Endothelial cell of umbilical vein (primary cell): ENCODE data around the gene FGFBP2. TPM values are rescaled to one million over a fixed set of nuclear protein-coding genes. Genes with fewer than 3 reads are reported as not detected.

ENCODE experiments used
- BruUV-seq: library from RNA; stranded (reverse); fragments of 400-500 nt; replicated peaks from 2 replicates; lab custom pipeline; 2021; lab: Mats Ljungman, UMichigan
- CTCF ChIA-PET: fragments of 300-600, 350-600 bp; sonication (Branson Sonifier 250); formaldehyde crosslinking; loops from one replicate; lab custom pipeline; 2021; ENCODE audit warnings: antibody characterized with exemption, inconsistent platforms; lab: Charles Lee
- POLR2A ChIA-PET: fragments of 300-600, 350-600 bp; sonication (Branson Sonifier 250); formaldehyde crosslinking; loops from one replicate; lab custom pipeline; 2021; ENCODE audit warnings: antibody characterized with exemption, inconsistent platforms; lab: Charles Lee
- DNase-seq: peaks from one replicate; pipeline ENCODE4 v3.0.0-alpha.2; 2011; ENCODE audit warnings: low read depth, low spot score
- FAIRE-seq: peaks from 2 replicates; lab custom pipeline; 2011; peaks lifted over from hg19 to GRCh38; lab: Jason Lieb, UNC
- H2AFZ ChIP-seq: 2 replicates; pipeline ENCODE4 v1.6.0; 2012; ENCODE audit warnings: low read depth, low read length, control low read depth, inconsistent platforms
- H3K27ac ChIP-seq: 2 replicates; pipeline ENCODE4 v1.5.1; 2011; ENCODE audit warnings: low read depth, mild to moderate bottlenecking, control low read depth, low read length, moderate library complexity; ENCODE audit not compliant: insufficient read depth
- H3K27me3 ChIP-seq, 2 experiments: 2 replicates each; pipeline versions ENCODE4 v1.6.0 to v1.6.1; 2011; ENCODE audit warnings: low read length in 2 of 2, mixed read lengths in 1 of 2; ENCODE audit not compliant: control insufficient read depth in 2 of 2, insufficient read depth in 2 of 2
- H3K36me3 ChIP-seq, 2 experiments: 2 replicates in 1 of 2; 3 replicates in 1 of 2; pipeline ENCODE4 v1.5.1; 2011; ENCODE audit warnings: low read length in 2 of 2, mild to moderate bottlenecking in 1 of 2, moderate library complexity in 1 of 2; ENCODE audit not compliant: control insufficient read depth in 2 of 2, insufficient read depth in 2 of 2; ENCODE audit errors: extremely low read depth in 1 of 2
- H3K4me1 ChIP-seq: 3 replicates; pipeline ENCODE4 v1.5.1; 2011; ENCODE audit warnings: mild to moderate bottlenecking, low read length; ENCODE audit not compliant: control insufficient read depth, insufficient read depth; ENCODE audit errors: extremely low read depth
- H3K4me2 ChIP-seq: 2 replicates; pipeline ENCODE4 v1.6.1; 2011; ENCODE audit warnings: low read length, control low read depth, mixed read lengths; ENCODE audit not compliant: insufficient read depth
- H3K4me3 ChIP-seq, 3 experiments: fragments of 200-600 bp in 1 of 3; sonication (generic), shearing (Covaris generic) in 1 of 3; replicated peaks in 1 of 3; 2 replicates each; pipeline ENCODE4 v1.5.1; 2011 to 2016; ENCODE audit warnings: control low read depth in 3 of 3, low read length in 3 of 3, mild to moderate bottlenecking in 2 of 3, inconsistent platforms in 1 of 3, low read depth in 1 of 3, moderate library complexity in 1 of 3; ENCODE audit not compliant: insufficient read depth in 1 of 3
- H3K79me2 ChIP-seq: 2 replicates; pipeline ENCODE4 v1.6.0; 2012; ENCODE audit warnings: low read length, inconsistent platforms; ENCODE audit not compliant: control insufficient read depth, insufficient read depth
- H3K9ac ChIP-seq: replicated peaks from 2 replicates; pipeline ENCODE3; 2011; ENCODE audit warnings: low read length, control low read depth; ENCODE audit not compliant: insufficient read depth; ENCODE audit errors: extremely low read depth
- H3K9me1 ChIP-seq: replicated peaks from 3 replicates; pipeline ENCODE4 v1.6.0; 2011; ENCODE audit warnings: mild to moderate bottlenecking, low read length; ENCODE audit not compliant: control insufficient read depth, insufficient read depth; ENCODE audit errors: extremely low read depth
- H3K9me3 ChIP-seq: replicated peaks from 2 replicates; pipeline ENCODE4 v1.5.1; 2012; ENCODE audit warnings: low read length, inconsistent platforms; ENCODE audit not compliant: control insufficient read depth, insufficient read depth
- H4K20me1 ChIP-seq: replicated peaks from 2 replicates; pipeline ENCODE3; 2011; ENCODE audit warnings: mild to moderate bottlenecking, low read length; ENCODE audit not compliant: control insufficient read depth, insufficient read depth; ENCODE audit errors: extremely low read depth
- CTCF ChIP-seq, 2 donors: IDR thresholded peaks; 1 replicate in 1 of 2; 2 replicates in 1 of 2; pipeline ENCODE4 v1.5.1; 2011; ENCODE audit warnings: low read length in 2 of 2, mild to moderate bottlenecking in 2 of 2, moderate library complexity in 2 of 2, control low read depth in 1 of 2, inconsistent platforms in 1 of 2, low read depth in 1 of 2; ENCODE audit not compliant: insufficient read depth in 1 of 2; ENCODE audit errors: extremely low read depth in 1 of 2
- EZH2 ChIP-seq: IDR thresholded peaks from 2 replicates; pipeline ENCODE4 v1.6.1; 2012; ENCODE audit warnings: borderline replicate concordance, low read depth, mild to moderate bottlenecking, moderate library complexity, low read length, inconsistent platforms; ENCODE audit not compliant: severe bottlenecking
- FOS ChIP-seq: IDR thresholded peaks from 2 replicates; pipeline ENCODE4 v1.6.1; 2011; ENCODE audit warnings: mild to moderate bottlenecking, low read length, moderate library complexity, borderline replicate concordance; ENCODE audit not compliant: insufficient read depth
- GATA2 ChIP-seq: IDR thresholded peaks from 2 replicates; pipeline ENCODE4 v1.7.0; 2011; ENCODE audit warnings: low read depth, mild to moderate bottlenecking, moderate library complexity, mixed read lengths, low read length; ENCODE audit not compliant: insufficient read length, insufficient read depth
- JUN ChIP-seq: IDR thresholded peaks from 2 replicates; pipeline ENCODE4 v1.6.1; 2011; ENCODE audit warnings: borderline replicate concordance, low read depth; ENCODE audit not compliant: insufficient read length, insufficient read depth
- MYC ChIP-seq: IDR thresholded peaks from one replicate; pipeline ENCODE4 v1.6.1; 2011; ENCODE audit warnings: mild to moderate bottlenecking, low read depth, low read length
- POLR2A ChIP-seq: IDR thresholded peaks from 2 replicates; pipeline ENCODE4 v1.6.1; 2012; ENCODE audit warnings: low read depth, mild to moderate bottlenecking, control low read depth, low read length
- POLR2AphosphoS5 ChIP-seq: IDR thresholded peaks from 2 replicates; pipeline ENCODE4 v1.6.1; 2012; ENCODE audit warnings: low read depth, mild to moderate bottlenecking, control low read depth, low read length, moderate library complexity; ENCODE audit not compliant: insufficient read depth
- dilution Hi-C: fragments of 300-500 bp; cut with MboI; formaldehyde crosslinking; loops from one replicate; pipeline ENCODE4 v1.15.0; 2019; ENCODE audit warnings: low sequenced_read_pairs; ENCODE audit not compliant: extremely low pct_ligation_motif_present
- intact Hi-C: fragments of 100-400 bp; cut with micrococcal nuclease; formaldehyde crosslinking; loops from one replicate; pipeline ENCODE4 v1.10.0; 2022
- polyA plus RNA-seq, 4 experiments: library from polyadenylated mRNA; depleted of rRNA in 3 of 4; stranded (reverse) in 3 of 4; unstranded in 1 of 4; fragments of >200 nt; gene quantifications; 2 replicates each; pipeline versions ENCODE4 v1.2.1 to v1.2.3, GENCODE V29; 2011 to 2012; ENCODE audit warnings: missing spikeins in 1 of 4
- total RNA-seq: library from RNA; stranded (reverse); gene quantifications from 2 replicates; pipeline ENCODE4 v1.2.3, GENCODE V29; 2021
- TF ChIP-seq, protein P1 (sequence below): IDR thresholded peaks from 2 replicates; pipeline ENCODE4 v1.6.1; 2011; ENCODE audit not compliant: insufficient read depth, insufficient read length

Gene FGFBP2
- total and polyA plus RNA-seq, 2 donors (not counting 3 experiments of a cell fraction or from before 2014, with no cell fraction given), result not detected

DNA sequence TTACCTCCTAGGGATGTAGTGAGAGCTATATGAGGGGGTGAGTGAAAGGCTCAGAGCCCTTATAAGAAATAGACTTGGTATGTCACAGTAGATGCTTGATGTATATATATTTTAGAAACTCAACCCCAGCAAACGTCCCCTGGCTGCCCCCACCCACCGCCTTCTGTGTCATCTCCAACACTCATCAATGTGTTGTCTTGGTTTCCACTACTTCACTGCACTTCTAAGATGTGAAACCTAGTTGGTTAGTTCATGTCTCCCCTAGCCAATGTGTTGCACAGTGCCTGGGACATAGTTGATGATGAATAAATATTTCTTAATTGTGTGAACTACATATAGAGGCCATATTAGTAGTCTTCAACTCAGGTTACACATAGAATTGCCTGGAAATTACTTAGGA is 4.4 kb downstream of the FGFBP2 start:
- BruUV-seq, result no TSS peak
- Histone ChIP-seq H2AFZ (no peak overlapping the region), H3K4me2 (no peak overlapping the region), H3K4me1 (no peaks in the 10 kb centered on the region), H3K27ac (no peak overlapping the region), H3K27me3 (no peaks in the 10 kb centered on the region), H3K9me3 (no peaks in the 10 kb centered on the region), H3K79me2 (no peaks in the 10 kb centered on the region), H3K4me3 (no peak overlapping the region), H3K36me3 (no peaks in the 10 kb centered on the region), H4K20me1 (no peaks in the 10 kb centered on the region), H3K9me1 (no peaks in the 10 kb centered on the region), H3K9ac (no peak overlapping the region)
- DNase-seq (no peak), FAIRE-seq (no peak)
- TF ChIP-seq POLR2AphosphoS5 (no peak), GATA2 (no peak), JUN (no peak), POLR2A (no peak), EZH2 (no peak), MYC (no peak), FOS (no peak), CTCF (IDR thresholded peaks at IDR 0.05; ENCODE audit: extremely low read depth in 1 of 2, insufficient read depth in 1 of 2, low read depth in 1 of 2, low read length in 2 of 2) (no peak)
- TF ChIP-seq, protein P1, sequence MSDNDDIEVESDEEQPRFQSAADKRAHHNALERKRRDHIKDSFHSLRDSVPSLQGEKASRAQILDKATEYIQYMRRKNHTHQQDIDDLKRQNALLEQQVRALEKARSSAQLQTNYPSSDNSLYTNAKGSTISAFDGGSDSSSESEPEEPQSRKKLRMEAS, result no peak
- ChIA-PET CTCF (interaction anchor here (1.2 to 2.0 kb wide), 3 partner anchors 76 to 479 kb away, joined by 4 to 27 read pairs (median 19); no protein-coding TSS in a partner anchor), POLR2A (no interaction called here)
- intact Hi-C loops (no loop called here), dilution Hi-C loops (no loop called here)
